GM13976 (cell line): ENCODE measurements around the gene KRT71.

ENCODE experiments used
- DNase-seq: peaks from one replicate; pipeline ENCODE4 v3.0.0; 2012; ENCODE audit warnings: low spot score
- in situ Hi-C: fragments of 300-500 bp; cut with MboI; formaldehyde crosslinking; loops from one replicate; pipeline ENCODE4 v1.12.0; 2022; ENCODE audit warnings: low sequenced_read_pairs, mixed read lengths, inconsistent platforms; ENCODE audit not compliant: unreplicated experiment
- TF ChIP-seq, protein P1 (sequence below): IDR thresholded peaks from 2 replicates; pipeline ENCODE4 v1.5.1; 2012; ENCODE audit warnings: borderline replicate concordance, mild to moderate bottlenecking; ENCODE audit not compliant: insufficient read depth; ENCODE audit errors: extremely low read depth, missing control alignments, control extremely low read depth

Gene KRT71

DNA sequence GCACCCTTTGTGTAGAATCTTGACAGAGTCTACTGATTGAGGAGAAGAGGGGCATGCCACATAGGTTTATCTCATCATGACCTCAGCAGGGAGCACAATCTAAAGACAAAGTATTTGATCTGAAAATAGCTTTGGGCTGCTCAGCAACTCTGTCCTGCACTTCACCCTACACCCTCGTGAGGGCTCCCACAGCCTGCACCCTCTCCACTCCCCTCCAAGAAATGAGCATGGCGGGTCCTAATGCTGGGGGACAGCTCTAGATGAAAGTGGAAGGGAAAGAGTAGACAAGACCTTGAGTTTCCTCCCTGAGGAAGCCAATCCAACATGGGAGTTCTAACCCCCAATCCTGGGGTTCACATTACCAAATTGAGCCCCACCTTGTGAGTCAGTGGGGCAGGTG, 22.0 kb downstream of the KRT71 start:
- DNase-seq, result no peak
- TF ChIP-seq, protein P1, sequence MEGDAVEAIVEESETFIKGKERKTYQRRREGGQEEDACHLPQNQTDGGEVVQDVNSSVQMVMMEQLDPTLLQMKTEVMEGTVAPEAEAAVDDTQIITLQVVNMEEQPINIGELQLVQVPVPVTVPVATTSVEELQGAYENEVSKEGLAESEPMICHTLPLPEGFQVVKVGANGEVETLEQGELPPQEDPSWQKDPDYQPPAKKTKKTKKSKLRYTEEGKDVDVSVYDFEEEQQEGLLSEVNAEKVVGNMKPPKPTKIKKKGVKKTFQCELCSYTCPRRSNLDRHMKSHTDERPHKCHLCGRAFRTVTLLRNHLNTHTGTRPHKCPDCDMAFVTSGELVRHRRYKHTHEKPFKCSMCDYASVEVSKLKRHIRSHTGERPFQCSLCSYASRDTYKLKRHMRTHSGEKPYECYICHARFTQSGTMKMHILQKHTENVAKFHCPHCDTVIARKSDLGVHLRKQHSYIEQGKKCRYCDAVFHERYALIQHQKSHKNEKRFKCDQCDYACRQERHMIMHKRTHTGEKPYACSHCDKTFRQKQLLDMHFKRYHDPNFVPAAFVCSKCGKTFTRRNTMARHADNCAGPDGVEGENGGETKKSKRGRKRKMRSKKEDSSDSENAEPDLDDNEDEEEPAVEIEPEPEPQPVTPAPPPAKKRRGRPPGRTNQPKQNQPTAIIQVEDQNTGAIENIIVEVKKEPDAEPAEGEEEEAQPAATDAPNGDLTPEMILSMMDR, result no peak
- in situ Hi-C loops, result no loop called here

DNA sequence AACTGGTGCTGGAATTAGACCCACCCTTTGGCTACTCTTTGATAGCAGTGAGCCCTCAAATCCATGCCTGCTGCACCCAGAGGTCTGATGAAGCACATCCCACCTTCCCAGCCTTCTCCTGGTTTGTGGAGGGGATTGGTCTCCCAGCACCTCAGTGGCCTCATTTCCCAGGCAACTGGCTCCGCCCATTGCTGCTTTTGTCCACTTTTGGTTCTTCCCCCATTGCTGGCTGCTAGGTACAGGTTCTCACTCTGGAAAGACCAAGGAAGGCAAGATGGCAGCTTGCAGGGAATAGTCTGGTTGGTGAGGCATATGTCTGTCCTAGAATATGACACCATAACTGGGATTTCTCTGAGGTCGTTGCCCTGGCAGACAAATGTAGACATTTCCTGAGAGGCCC, 22.6 kb downstream of the KRT71 start:
- in situ Hi-C loops, result no loop called here
- TF ChIP-seq, protein P1, result no peak
- no peak for DNase-seq

- TF ChIP-seq, protein P1, result no peak
- in situ Hi-C loops, result no loop called here
- DNase-seq, result no peak
These were observed 23.1 kb downstream of the KRT71 start for GRCh38 chr12:52529846-52530245.

GRCh38 chr12:52529417-52529816, 23.5 kb downstream of the KRT71 start:
- in situ Hi-C loops, result no loop called here
- TF ChIP-seq, protein P1, result no peak
- no peak for DNase-seq

DNA sequence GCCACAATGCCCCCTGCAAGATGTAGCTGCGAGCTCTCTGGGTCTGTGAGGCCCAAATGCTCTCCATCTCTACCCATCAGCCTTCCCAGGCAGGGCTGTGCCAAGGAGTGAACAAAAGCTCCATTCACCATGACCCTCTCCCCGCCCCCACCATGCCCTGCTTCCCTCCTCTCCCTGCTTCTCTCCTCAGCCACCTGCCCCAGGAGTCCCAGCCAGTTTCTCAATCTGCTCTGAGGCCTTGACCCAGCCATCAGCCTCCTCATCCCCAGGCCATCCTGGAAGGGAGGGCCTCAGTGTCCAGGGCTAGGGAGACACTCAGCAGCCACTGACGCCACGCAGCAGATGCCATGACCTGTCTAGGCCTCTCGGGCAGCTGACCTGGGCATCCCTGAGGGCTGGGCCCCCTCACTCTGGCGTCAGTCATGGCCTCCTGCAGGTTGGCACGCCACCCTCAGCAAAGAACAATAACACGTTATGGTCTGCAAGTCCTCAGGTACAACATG, 24.3 kb downstream of the KRT71 start:
- DNase-seq, result no peak
- in situ Hi-C loops, result no loop called here
- TF ChIP-seq, protein P1, result no peak

- DNase-seq, result no peak
- TF ChIP-seq, protein P1, result no peak
- in situ Hi-C loops, result no loop called here
These were observed 25.7 kb downstream of the KRT71 start for GRCh38 chr12:52527121-52527800.
